Measurements from ENCODE around the gene NFATC4. TPM values are rescaled to one million over a fixed set of nuclear protein-coding genes. Genes with fewer than 3 reads are reported as not detected.
"Not testable (repeated sequence)": the region's sequence is repeated elsewhere in the genome, so short reads cannot be mapped to it uniquely, and the experiment has no call there.

NFATC4 gene
- not detected for total RNA-seq

DNA sequence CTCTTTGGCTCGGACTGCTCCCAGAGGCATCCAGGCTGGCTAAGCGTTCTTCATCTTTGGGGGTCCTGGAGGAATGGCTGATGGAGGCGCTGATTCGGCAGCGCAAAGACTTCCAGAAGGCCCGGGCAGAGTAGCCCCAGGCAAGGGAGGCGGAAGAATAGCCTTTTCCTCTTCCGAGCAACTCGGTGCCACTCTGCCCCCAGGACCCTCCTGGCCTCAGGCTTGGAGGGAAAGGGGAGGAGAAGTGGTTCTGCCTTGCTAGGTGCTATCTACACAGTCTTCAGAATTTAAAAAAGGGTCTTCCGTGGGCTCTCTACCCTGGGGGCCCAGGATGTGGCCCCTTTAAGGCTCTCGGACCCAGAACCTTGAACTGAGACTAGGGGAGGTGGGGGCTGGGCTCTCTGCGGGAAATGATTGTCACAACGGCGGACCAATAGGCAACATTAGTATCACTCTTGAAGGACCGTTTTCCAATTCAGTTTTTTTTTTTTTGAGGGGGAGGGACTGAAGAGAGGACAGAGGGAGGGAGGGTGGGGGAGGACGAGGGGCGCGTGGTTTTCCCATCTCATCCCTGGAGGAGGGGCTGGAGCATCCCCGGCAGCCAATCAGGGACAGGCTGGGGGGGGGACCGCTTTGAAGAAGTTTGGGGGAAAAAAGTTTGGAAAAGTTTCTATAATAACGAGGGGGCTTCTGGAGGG lies at the start of gene NFATC4:
Gene NFATC4 (plus strand): TSS at position 671 of the 698 bp plus-strand sequence. CDS start 157 bp downstream, outside the sequence.
- H3K27me3 Mint-ChIP-seq: peaks cover 35% of the 10 kb centered on the region
- POLR2A ChIA-PET: interaction anchor here (0.6 kb wide), 1 partner anchor 1346 kb away, joined by 7 read pairs; no protein-coding TSS in a partner anchor
- H3K9me3 Mint-ChIP-seq: no peaks in the 10 kb centered on the region
- peaks cover 24% of the 10 kb centered on the region for H3K4me1 Mint-ChIP-seq (ENCODE audit: low read depth)
- intact Hi-C loops (cut with micrococcal nuclease): loop anchor here (5.0 kb wide), 1 partner anchor 35 kb away; no protein-coding TSS in a partner anchor
- CTCF ChIA-PET: no interaction called here
- no peaks in the 10 kb centered on the region for H3K36me3 Mint-ChIP-seq
- H3K27ac Mint-ChIP-seq: no peak within 1 kb of the TSS
- no peak for DNase-seq
- peak within 1 kb of the TSS; percentile 55 for H3K4me3 Mint-ChIP-seq

DNA sequence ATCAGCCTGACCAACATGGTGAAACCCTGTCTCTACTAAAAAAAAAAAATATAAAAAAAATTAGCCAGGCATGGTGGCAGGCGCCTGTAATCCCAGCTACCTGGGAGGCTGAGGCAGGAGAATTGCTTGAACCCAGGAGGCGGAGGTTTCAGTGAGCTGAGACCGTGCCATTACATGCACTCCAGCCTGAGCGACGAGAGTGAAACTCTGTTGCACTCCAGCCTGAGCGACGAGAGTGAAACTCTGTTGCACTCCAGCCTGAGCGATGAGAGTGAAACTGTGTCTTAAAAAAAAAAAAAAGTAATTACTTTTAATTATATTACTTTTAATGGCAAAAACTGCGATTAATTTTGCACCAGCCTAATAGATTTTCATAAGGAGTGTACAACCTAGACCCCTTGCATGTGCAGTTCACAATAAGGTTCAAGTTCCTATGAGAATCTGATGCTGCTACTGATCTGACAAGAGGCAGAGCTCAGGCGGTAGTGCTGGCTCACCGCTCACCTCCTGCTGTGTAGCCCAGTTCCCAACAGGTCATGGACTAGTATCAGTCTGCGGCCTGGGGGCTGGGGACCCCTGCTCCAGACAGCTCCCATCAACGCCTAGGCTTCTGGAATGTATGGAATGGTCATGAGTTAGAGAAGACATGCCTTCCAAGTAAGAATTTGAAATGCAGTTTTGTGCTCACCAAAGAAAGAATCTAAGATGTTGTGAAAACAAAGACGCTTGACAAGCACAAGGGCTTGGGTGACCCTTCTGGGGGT lies 46.6 kb upstream of the NFATC4 start:
- H3K4me3 Mint-ChIP-seq: no peak overlapping the region
- H3K27ac Mint-ChIP-seq: no peak overlapping the region
- intact Hi-C loops (cut with micrococcal nuclease): no loop called here

DNA sequence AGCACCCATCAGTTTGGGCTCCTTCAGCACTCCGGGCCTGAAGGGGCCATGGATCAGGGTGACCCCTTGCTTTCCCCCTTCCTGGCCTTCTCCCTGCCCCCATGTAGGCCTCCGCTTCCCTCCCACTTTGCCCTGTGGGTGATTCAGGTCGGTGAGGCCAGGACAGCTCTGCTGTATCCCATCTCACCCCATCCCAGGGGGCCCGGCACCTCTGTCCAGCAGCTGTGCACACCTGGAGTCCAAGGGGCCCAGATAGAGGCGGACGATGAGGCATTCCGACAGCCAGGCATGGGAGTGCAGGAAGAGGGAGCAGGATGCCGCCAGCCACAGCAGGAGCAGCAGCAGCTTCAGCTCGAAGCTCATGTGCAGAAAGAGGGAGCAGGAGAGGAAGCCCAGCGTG lies 45.3 kb upstream of the NFATC4 start:
- H3K27ac Mint-ChIP-seq: no peak overlapping the region
- H3K36me3 Mint-ChIP-seq: no peaks in the 10 kb centered on the region
- H3K4me1 Mint-ChIP-seq (ENCODE audit: low read depth): peaks cover 7% of the 10 kb centered on the region
- intact Hi-C loops (cut with micrococcal nuclease): no loop called here
- DNase-seq: no peak
- POLR2A ChIA-PET: no interaction called here
- H3K4me3 Mint-ChIP-seq: no peak overlapping the region
- CTCF ChIA-PET: interaction anchor here (0.6 to 25.4 kb wide), 6 partner anchors 10 to 111 kb away, joined by 3 to 968 read pairs (median 18); partner anchors contain the start of genes CBLN3, CIDEB, KHNYN and LTB4R
- no peaks in the 10 kb centered on the region for H3K9me3 Mint-ChIP-seq
- no peaks in the 10 kb centered on the region for H3K27me3 Mint-ChIP-seq

More for the DNA sequence above, 46.6 kb upstream of the NFATC4 start:
- H3K9me3 Mint-ChIP-seq: no peaks in the 10 kb centered on the region
- POLR2A ChIA-PET: no interaction called here
- CTCF ChIA-PET: interaction anchor here (1.1 to 25.4 kb wide), 5 partner anchors 10 to 112 kb away, joined by 3 to 968 read pairs (median 31); partner anchors contain the start of genes CBLN3, CIDEB, KHNYN and LTB4R
- no peaks in the 10 kb centered on the region for H3K27me3 Mint-ChIP-seq
- peaks cover 13% of the 10 kb centered on the region for H3K4me1 Mint-ChIP-seq (ENCODE audit: low read depth)
- no peak for DNase-seq
- peaks cover 2% of the 10 kb centered on the region for H3K36me3 Mint-ChIP-seq

DNA sequence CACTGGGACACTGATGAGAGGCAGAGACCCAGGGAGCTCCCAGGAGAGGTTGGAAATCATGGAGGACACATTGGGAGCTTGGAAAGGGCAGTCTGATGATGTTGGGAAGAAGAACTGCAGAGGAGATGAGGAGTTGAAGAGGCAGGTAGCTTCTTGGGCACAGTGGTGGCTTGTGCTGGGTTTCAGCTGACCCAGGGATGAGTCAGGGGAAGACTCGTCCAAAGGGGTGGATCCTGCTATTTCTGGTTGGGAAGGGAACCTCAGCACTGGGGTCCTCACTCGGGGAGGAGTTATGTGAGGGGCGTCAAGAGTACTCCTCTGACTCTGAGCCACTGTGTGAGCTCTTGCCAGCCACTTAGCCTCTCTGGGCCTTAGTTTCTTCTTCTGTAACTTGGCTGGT lies 44.6 kb upstream of the NFATC4 start:
- no peak for DNase-seq
- intact Hi-C loops (cut with micrococcal nuclease): no loop called here
- CTCF ChIA-PET: interaction anchor here (0.6 to 25.4 kb wide), 5 partner anchors 10 to 110 kb away, joined by 3 to 968 read pairs (median 31); partner anchors contain the start of genes CBLN3, CIDEB, KHNYN and LTB4R
- H3K27me3 Mint-ChIP-seq: no peaks in the 10 kb centered on the region
- peaks cover 3% of the 10 kb centered on the region for H3K4me1 Mint-ChIP-seq (ENCODE audit: low read depth)
- H3K36me3 Mint-ChIP-seq: no peaks in the 10 kb centered on the region
- POLR2A ChIA-PET: no interaction called here
- no peak overlapping the region for H3K4me3 Mint-ChIP-seq
- no peak overlapping the region for H3K27ac Mint-ChIP-seq
- no peaks in the 10 kb centered on the region for H3K9me3 Mint-ChIP-seq

DNA sequence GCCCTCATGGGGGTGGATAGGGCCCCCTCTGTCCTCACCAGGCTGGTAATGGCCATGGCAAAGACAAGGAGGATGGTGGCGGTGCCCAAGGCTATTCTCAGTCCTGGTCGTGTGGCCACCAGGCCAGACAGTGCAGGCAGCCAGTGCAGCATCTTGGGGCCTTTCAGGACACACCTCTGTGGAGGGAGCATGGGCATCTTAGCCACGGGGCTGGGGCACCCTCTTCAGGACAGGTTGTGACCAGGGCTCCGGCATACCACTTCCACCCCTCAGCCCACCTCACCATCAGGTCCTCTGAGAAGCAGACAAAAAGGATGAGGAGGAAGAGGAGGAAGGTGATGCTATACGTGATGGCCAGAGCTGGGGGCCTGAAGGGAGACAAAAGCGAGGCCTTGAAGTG lies 44.0 kb upstream of the NFATC4 start:
- Mint-ChIP-seq H3K27ac (no peak overlapping the region), H3K36me3 (no peaks in the 10 kb centered on the region), H3K27me3 (no peaks in the 10 kb centered on the region), H3K4me3 (no peak overlapping the region), H3K9me3 (no peaks in the 10 kb centered on the region), H3K4me1 (ENCODE audit: low read depth) (peaks cover 8% of the 10 kb centered on the region)
- intact Hi-C loops (cut with micrococcal nuclease): no loop called here
- POLR2A ChIA-PET: interaction anchor here (0.6 kb wide), 1 partner anchor 110 kb away, joined by 4 read pairs; no protein-coding TSS in a partner anchor
- CTCF ChIA-PET: interaction anchor here (7.2 to 25.4 kb wide), 3 partner anchors 9 to 109 kb away, joined by 31 to 968 read pairs (median 235); partner anchors contain the start of genes CBLN3, CIDEB, KHNYN and LTB4R
- DNase-seq: no peak

DNA sequence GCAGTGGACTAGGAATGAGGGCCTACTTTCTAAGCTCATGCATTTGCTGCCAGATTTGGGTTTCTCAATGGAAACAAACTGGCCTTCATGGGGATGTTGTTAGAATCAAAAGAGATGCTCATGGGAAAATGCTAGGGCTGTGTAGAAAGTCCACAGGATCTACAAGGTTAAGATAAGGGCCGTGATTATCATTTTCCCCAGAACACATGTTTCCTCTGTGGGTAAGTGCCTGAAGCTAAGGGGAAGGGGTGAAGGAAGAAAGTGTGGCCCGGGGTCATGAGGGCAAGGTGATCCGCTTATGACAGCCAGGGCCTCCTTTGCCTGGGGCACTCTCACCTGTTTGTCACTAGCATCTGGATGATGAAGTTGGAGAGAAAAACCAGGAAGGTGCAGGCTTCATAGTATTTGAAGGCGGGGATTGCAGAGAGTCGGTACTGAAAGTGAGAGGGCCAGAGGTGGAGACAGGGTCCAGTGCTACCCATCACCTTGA lies 42.9 kb upstream of the NFATC4 start:
- ChIA-PET POLR2A (no interaction called here), CTCF (interaction anchor here (1.0 to 25.4 kb wide), 5 partner anchors 9 to 108 kb away, joined by 3 to 968 read pairs (median 5); partner anchors contain the start of genes CBLN3, CIDEB, KHNYN and LTB4R)
- Mint-ChIP-seq H3K4me1 (ENCODE audit: low read depth) (peaks cover 19% of the 10 kb centered on the region), H3K36me3 (no peaks in the 10 kb centered on the region), H3K4me3 (no peak overlapping the region), H3K27ac (no peak overlapping the region), H3K27me3 (no peaks in the 10 kb centered on the region), H3K9me3 (no peaks in the 10 kb centered on the region)
- intact Hi-C loops (cut with micrococcal nuclease): no loop called here
- DNase-seq: no peak

DNA sequence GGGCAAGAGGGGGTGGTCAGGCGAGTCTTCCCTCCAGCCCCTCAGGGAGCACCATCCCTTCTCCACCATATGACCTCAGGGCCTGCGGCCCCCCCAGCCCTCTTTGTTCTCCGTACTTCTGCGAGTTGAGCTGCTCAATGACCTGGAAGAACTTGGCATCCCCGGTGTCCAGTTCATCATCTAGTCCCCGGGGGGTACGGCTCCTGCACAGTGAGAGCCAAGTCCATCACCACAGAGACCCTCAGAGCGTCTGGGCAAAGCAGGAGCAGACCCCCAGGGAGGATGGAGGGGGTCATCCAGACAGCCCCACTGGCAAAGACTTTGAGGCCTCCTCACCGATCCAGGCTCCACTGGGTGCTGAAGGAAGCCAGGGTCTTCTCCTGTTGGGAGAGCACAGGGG lies 42.0 kb upstream of the NFATC4 start:
- Mint-ChIP-seq H3K9me3 (no peaks in the 10 kb centered on the region), H3K4me3 (no peak overlapping the region), H3K4me1 (ENCODE audit: low read depth) (peaks cover 20% of the 10 kb centered on the region), H3K27ac (no peak overlapping the region), H3K36me3 (no peaks in the 10 kb centered on the region), H3K27me3 (no peaks in the 10 kb centered on the region)
- ChIA-PET POLR2A (no interaction called here), CTCF (interaction anchor here (1.0 to 25.4 kb wide), 3 partner anchors 14 to 108 kb away, joined by 3 to 968 read pairs (median 235); partner anchors contain the start of genes CBLN3, CIDEB, KHNYN and LTB4R)
- intact Hi-C loops (cut with micrococcal nuclease): no loop called here
- no peak for DNase-seq

DNA sequence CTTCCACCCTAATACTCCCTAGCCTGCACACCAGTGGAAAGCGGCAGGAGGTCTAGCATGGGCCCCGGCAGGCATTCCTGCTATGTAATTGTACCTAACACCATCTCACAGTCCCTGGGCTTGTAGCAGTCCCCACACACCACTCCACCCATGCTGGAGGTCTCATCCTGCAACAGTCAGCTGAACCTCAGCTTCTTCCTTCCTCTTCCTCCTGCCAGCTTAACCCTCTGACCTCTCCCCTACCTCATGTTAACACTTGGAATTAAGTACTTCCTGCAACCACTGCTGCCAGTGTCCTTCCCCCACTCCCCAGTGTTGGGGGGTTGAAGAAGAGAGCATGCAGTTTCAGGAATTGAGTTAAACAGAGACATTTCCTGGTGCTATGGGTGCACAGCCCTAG lies 40.7 kb upstream of the NFATC4 start:
- ChIA-PET CTCF (interaction anchor here (0.9 to 25.4 kb wide), 6 partner anchors 9 to 236 kb away, joined by 3 to 968 read pairs (median 4); partner anchors contain the start of genes CBLN3, CIDEB, KHNYN and LTB4R), POLR2A (no interaction called here)
- no peak overlapping the region for H3K4me3 Mint-ChIP-seq
- no peaks in the 10 kb centered on the region for H3K9me3 Mint-ChIP-seq
- DNase-seq: no peak
- H3K27ac Mint-ChIP-seq: no peak overlapping the region
- H3K4me1 Mint-ChIP-seq (ENCODE audit: low read depth): peaks cover 27% of the 10 kb centered on the region
- no peaks in the 10 kb centered on the region for H3K36me3 Mint-ChIP-seq
- H3K27me3 Mint-ChIP-seq: peaks cover 3% of the 10 kb centered on the region
- intact Hi-C loops (cut with micrococcal nuclease): no loop called here

DNA sequence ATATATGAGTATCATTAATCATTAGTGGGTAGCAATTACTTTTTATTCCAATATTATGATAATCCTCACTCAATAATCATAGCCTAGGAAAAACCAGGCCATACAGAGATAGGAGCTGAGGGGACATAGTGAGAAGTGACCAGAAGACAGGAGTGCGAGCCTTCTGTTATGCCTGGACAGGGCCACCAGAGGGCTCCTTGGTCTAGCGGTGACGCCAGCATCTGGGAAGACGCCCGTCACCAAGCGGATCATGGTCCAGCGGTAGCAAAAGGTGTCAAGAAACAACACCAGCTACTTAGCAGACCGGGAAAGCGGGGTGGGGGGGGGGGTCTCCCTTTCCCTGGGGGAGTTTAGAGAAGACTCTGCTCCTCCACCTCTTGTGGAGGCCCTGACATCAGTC lies 40.1 kb upstream of the NFATC4 start:
- H3K36me3 Mint-ChIP-seq; H3K9me3 Mint-ChIP-seq; POLR2A ChIA-PET; H3K27me3 Mint-ChIP-seq; H3K4me3 Mint-ChIP-seq; intact Hi-C loops (cut with micrococcal nuclease); H3K27ac Mint-ChIP-seq: not testable (repeated sequence)
- CTCF ChIA-PET: interaction anchor here (0.6 to 25.4 kb wide), 7 partner anchors 9 to 236 kb away, joined by 3 to 968 read pairs (median 4); partner anchors contain the start of genes CBLN3, CIDEB, KHNYN and LTB4R
- DNase-seq: peak; percentile 60
- H3K4me1 Mint-ChIP-seq (ENCODE audit: low read depth): peaks cover 31% of the 10 kb centered on the region

DNA sequence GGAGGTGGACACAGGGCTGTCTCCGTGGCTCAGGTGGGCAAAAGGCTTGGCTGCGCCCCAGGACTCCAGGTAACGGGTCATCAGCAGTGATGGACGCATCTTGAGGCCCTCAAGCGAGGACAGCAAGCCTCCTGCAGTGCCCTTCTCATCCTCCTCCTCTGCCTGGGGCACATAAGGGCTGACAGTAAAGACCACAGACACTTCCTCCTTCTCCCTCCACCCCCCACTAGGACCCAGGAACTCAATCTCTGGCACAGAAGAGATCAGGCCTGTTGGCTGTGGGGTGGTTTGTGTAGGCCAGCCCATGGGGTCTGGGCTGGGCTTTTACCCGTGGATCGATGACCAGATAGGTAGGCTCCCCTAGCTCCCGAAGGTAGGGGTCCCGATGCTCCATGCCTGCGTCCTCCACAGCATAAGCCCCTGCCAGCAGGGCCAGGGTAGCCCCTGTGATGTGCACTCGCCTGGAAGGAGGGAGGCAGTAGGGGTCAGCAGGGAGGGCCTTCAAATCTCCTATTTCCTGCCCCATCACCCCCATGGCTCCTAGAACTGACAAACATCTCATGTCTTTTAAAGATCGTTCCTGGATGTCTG lies 38.8 kb upstream of the NFATC4 start:
- H3K36me3 Mint-ChIP-seq: no peaks in the 10 kb centered on the region
- POLR2A ChIA-PET: interaction anchor here (0.9 kb wide), 1 partner anchor 101 kb away, joined by 3 read pairs; the partner anchor contains the start of genes CBLN3 and KHNYN
- intact Hi-C loops (cut with micrococcal nuclease): no loop called here
- DNase-seq: no peak
- H3K4me1 Mint-ChIP-seq (ENCODE audit: low read depth): peaks cover 40% of the 10 kb centered on the region
- H3K4me3 Mint-ChIP-seq: no peak overlapping the region
- H3K27me3 Mint-ChIP-seq: peaks cover 12% of the 10 kb centered on the region
- peak overlapping the region; percentile 42 for H3K27ac Mint-ChIP-seq
- CTCF ChIA-PET: interaction anchor here (0.7 to 25.4 kb wide), 5 partner anchors 8 to 156 kb away, joined by 3 to 968 read pairs (median 3); partner anchors contain the start of genes CBLN3, CIDEB, KHNYN and LTB4R
- no peaks in the 10 kb centered on the region for H3K9me3 Mint-ChIP-seq

DNA sequence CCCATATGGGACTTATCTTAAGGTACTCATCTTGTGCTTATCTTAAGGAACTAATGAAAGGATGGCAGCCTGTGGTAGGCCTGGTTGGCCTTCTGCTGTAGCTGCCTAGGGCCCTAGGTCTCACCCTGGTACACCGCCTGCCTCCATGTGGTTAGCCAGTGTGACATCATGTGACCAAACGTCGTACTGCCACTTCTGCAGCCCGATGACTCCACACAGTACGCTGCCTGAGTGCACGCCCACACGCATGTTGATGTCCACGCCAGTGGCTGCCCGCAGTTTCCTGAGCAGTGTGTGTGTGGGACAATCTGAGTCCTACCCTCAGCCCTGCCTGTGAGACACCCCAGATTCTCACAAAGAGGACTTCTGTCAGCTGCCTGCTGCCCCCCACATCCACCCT lies 38.2 kb upstream of the NFATC4 start:
- Mint-ChIP-seq H3K9me3 (no peaks in the 10 kb centered on the region), H3K27me3 (peaks cover 14% of the 10 kb centered on the region), H3K36me3 (no peaks in the 10 kb centered on the region), H3K27ac (peak overlapping the region; percentile 42), H3K4me1 (ENCODE audit: low read depth) (peaks cover 42% of the 10 kb centered on the region), H3K4me3 (no peak overlapping the region)
- CTCF ChIA-PET: interaction anchor here (0.7 to 25.4 kb wide), 5 partner anchors 20 to 156 kb away, joined by 3 to 968 read pairs (median 3); partner anchors contain the start of genes CBLN3, CIDEB, KHNYN and LTB4R
- DNase-seq: peak; percentile 84
- intact Hi-C loops (cut with micrococcal nuclease): loop anchor here (5.0 kb wide), 1 partner anchor 38 kb away; the partner anchor contains the start of gene NFATC4
- POLR2A ChIA-PET: interaction anchor here (0.9 kb wide), 1 partner anchor 100 kb away, joined by 3 read pairs; the partner anchor contains the start of genes CBLN3 and KHNYN

All from activated CD4-positive, alpha-beta memory T cell treated with anti-CD3 and anti-CD28 coated beads for 36 hours (primary cell).